ENCODE measurements around the gene DPM1. TPM values are rescaled to one million over a fixed set of nuclear protein-coding genes. Genes with fewer than 3 reads are reported as not detected.

The DPM1 gene
- total and polyA plus RNA-seq, 8 donors, result 10.7 to 74.1 (median 50.3) TPM

- TF ChIP-seq POLR2AphosphoS5 (IDR thresholded peaks at IDR 0.05) (no peak), POLR2A (IDR thresholded peaks at IDR 0.05) (no peak), EP300 (IDR thresholded peaks at IDR 0.05) (no peak), CTCF (IDR thresholded peaks at IDR 0.05) (no peak)
- Histone ChIP-seq H3K27ac (no peak overlapping the region), H3K27me3 (no peaks in the 10 kb centered on the region), H3K9me3 (no peaks in the 10 kb centered on the region), H3K4me1 (peaks cover 12 to 43% (median 26%) of the 10 kb centered on the region in 4 donors), H3K36me3 (peaks cover 22 to 86% (median 82%) of the 10 kb centered on the region in 4 donors), H3K4me3 (no peak overlapping the region)
- no peak for DNase-seq
- 89 to 96% (median 94%) methylated on average over 8 of the region's 8 CpGs for WGBS, 5 donors
- intact Hi-C loops (cut with DNase I; ENCODE audit: low total_unique reads), result no loop called here
Observed at GRCh38 chr20:50892394-50892793, 65.9 kb downstream of the DPM1 start.

GRCh38 chr20:50891138-50891537 is 67.2 kb downstream of the DPM1 start:
- no peak overlapping the region for H3K27ac ChIP-seq
- peaks cover 22 to 85% (median 77%) of the 10 kb centered on the region in 4 donors for H3K36me3 ChIP-seq
- H3K27me3 ChIP-seq, result no peaks in the 10 kb centered on the region
- WGBS, 5 donors, result 61 to 74% (median 67%) methylated on average over 5 of the region's 5 CpGs
- no peak overlapping the region for H3K4me3 ChIP-seq
- intact Hi-C loops (cut with DNase I; ENCODE audit: low total_unique reads), result no loop called here
- H3K9me3 ChIP-seq, result no peaks in the 10 kb centered on the region
- H3K4me1 ChIP-seq, result peaks cover 12 to 41% (median 26%) of the 10 kb centered on the region in 4 donors
- peak in 1 of 2 donors; percentile 23 for DNase-seq
- TF ChIP-seq POLR2AphosphoS5 (IDR thresholded peaks at IDR 0.05) (peak in 1 of 3 donors; percentile 5), CTCF (IDR thresholded peaks at IDR 0.05) (no peak), EP300 (IDR thresholded peaks at IDR 0.05) (no peak)

GRCh38 chr20:50887576-50887975 is 70.8 kb downstream of the DPM1 start:
- intact Hi-C loops (cut with DNase I; ENCODE audit: low total_unique reads), result no loop called here
- DNase-seq, result no peak
- H3K4me1 ChIP-seq, result peaks cover 3 to 17% (median 8%) of the 10 kb centered on the region in 4 donors
- no peaks in the 10 kb centered on the region for H3K27me3 ChIP-seq
- 92 to 96% (median 94%) methylated on average over 3 of the region's 3 CpGs for WGBS, 5 donors
- peaks cover 8 to 59% (median 54%) of the 10 kb centered on the region in 4 donors for H3K36me3 ChIP-seq
- TF ChIP-seq POLR2AphosphoS5 (IDR thresholded peaks at IDR 0.05), result no peak
- TF ChIP-seq EP300 (IDR thresholded peaks at IDR 0.05), result no peak
- no peak for TF ChIP-seq POLR2A (IDR thresholded peaks at IDR 0.05)
- TF ChIP-seq CTCF (IDR thresholded peaks at IDR 0.05), result no peak
- no peaks in the 10 kb centered on the region for H3K9me3 ChIP-seq
- H3K27ac ChIP-seq, result no peak overlapping the region
- no peak overlapping the region for H3K4me3 ChIP-seq

GRCh38 chr20:50886184-50886790 is 72.0 kb downstream of the DPM1 start:
- intact Hi-C loops (cut with DNase I; ENCODE audit: low total_unique reads), result no loop called here
- 85 to 90% (median 88%) methylated on average over 10 to 12 of the region's 12 CpGs for WGBS, 5 donors
- no peak for DNase-seq
- TF ChIP-seq POLR2AphosphoS5 (IDR thresholded peaks at IDR 0.05), result no peak
- TF ChIP-seq EP300 (IDR thresholded peaks at IDR 0.05), result no peak
- TF ChIP-seq POLR2A (IDR thresholded peaks at IDR 0.05), result no peak
- TF ChIP-seq CTCF (IDR thresholded peaks at IDR 0.05), result no peak
- Histone ChIP-seq H3K36me3 (peaks cover 3 to 46% (median 41%) of the 10 kb centered on the region in 4 donors), H3K4me1 (peaks cover 2 to 11% (median 5%) of the 10 kb centered on the region in 4 donors), H3K4me3 (no peak overlapping the region), H3K27ac (no peak overlapping the region), H3K9me3 (no peaks in the 10 kb centered on the region), H3K27me3 (no peaks in the 10 kb centered on the region)
